HCT116 (cell line): ENCODE measurements around the gene ZNF227. TPM values are rescaled to one million over a fixed set of nuclear protein-coding genes. Genes with fewer than 3 reads are reported as not detected.
"Not testable (repeated sequence)": the region's sequence is repeated elsewhere in the genome, so short reads cannot be mapped to it uniquely, and the experiment has no call there.

Experiments
- ATAC-seq: fragments of 200-7000 bp; cut with Tn5 transposase; 2 replicates; pipeline ENCODE4 v1.9.1; 2020; ENCODE audit warnings: mild to moderate bottlenecking, moderate library complexity
- BruUV-seq: library from RNA; stranded (reverse); fragments of 400-500 nt; replicated peaks from 2 replicates; lab custom pipeline; 2021; lab: Mats Ljungman, UMichigan
- CTCF ChIA-PET: fragments of 300-600 bp; sonication (Branson Sonifier 250); formaldehyde crosslinking; loops from one replicate; lab custom pipeline; 2021; ENCODE audit warnings: antibody characterized with exemption; lab: Charles Lee
- POLR2A ChIA-PET: fragments of 300-600, 350-600 bp; sonication (Branson Sonifier 250); formaldehyde crosslinking; loops from one replicate; lab custom pipeline; 2021; ENCODE audit warnings: antibody characterized with exemption; lab: Charles Lee
- RAD21 ChIA-PET, 2 experiments: fragments of 300-600 bp; sonication (Branson Sonifier 250); formaldehyde crosslinking; loops; one replicate each; lab custom pipeline; 2023; ENCODE audit warnings: low total read pairs in 2 of 2; ENCODE audit not compliant: uncharacterized antibody in 2 of 2, unreplicated experiment in 2 of 2, low non-redundant PET in 1 of 2; lab: Charles Lee
- DNase-seq: peaks from one replicate; pipeline ENCODE4 v3.0.0-alpha.2; 2010; ENCODE audit warnings: low read depth, low spot score
- H2AFZ ChIP-seq: fragments of 200-600 bp; shearing (Covaris generic), sonication (generic); 2 replicates; pipeline ENCODE4 v1.6.1; 2017; ENCODE audit warnings: low read depth, mixed run types, mixed read lengths, antibody characterized with exemption, low read length; ENCODE audit not compliant: poor library complexity, severe bottlenecking
- H3K27ac ChIP-seq: 2 replicates; pipeline ENCODE4 v1.5.1; 2012; ENCODE audit warnings: low read depth, low read length
- H3K27me3 ChIP-seq: fragments of 200-600 bp; sonication (generic); 2 replicates; pipeline ENCODE4 v1.6.1; 2016; ENCODE audit warnings: mixed run types, low read length, mixed read lengths; ENCODE audit not compliant: insufficient read depth
- H3K36me3 ChIP-seq, 2 experiments: fragments of 200-500 bp in 1 of 2; fragments of 200-600 bp in 1 of 2; sonication (Bioruptor generic) in 1 of 2; sonication (generic) in 1 of 2; 2 replicates each; pipeline versions ENCODE4 v1.5.1 to v1.6.1; 2014 to 2016; ENCODE audit warnings: low read length in 2 of 2, inconsistent platforms in 1 of 2, mixed read lengths in 1 of 2, mixed run types in 1 of 2; ENCODE audit not compliant: insufficient read depth in 2 of 2, control insufficient read depth in 1 of 2
- H3K4me1 ChIP-seq, 2 experiments: fragments of 200-600 bp in 1 of 2; sonication (generic) in 1 of 2; 2 replicates each; pipeline versions ENCODE4 v1.5.1 to v1.6.1; 2012 to 2017; ENCODE audit warnings: low read length in 2 of 2, inconsistent platforms in 1 of 2, mild to moderate bottlenecking in 1 of 2, mixed read lengths in 1 of 2, mixed run types in 1 of 2, moderate library complexity in 1 of 2; ENCODE audit not compliant: insufficient read depth in 2 of 2, control insufficient read depth in 1 of 2
- H3K4me2 ChIP-seq: fragments of 200-600 bp; sonication (generic); 2 replicates; pipeline ENCODE4 v1.6.1; 2017; ENCODE audit warnings: mixed run types, low read length, mixed read lengths
- H3K4me3 ChIP-seq, 2 experiments: fragments of 200-600 bp in 1 of 2; sonication (generic) in 1 of 2; replicated peaks in 1 of 2; 2 replicates each; pipeline ENCODE4 v1.5.1; 2011 to 2016; ENCODE audit warnings: low read length in 2 of 2, control low read depth in 1 of 2, low read depth in 1 of 2, mild to moderate bottlenecking in 1 of 2, mixed read lengths in 1 of 2, mixed run types in 1 of 2
- H3K79me2 ChIP-seq: fragments of 200-600 bp; sonication (generic); 2 replicates; pipeline ENCODE4 v1.6.1; 2017; ENCODE audit warnings: mild to moderate bottlenecking, mixed run types, low read length, moderate library complexity, mixed read lengths; ENCODE audit not compliant: insufficient read depth
- H3K9ac ChIP-seq: fragments of 200-600 bp; sonication (generic); 2 replicates; pipeline ENCODE4 v1.6.1; 2016; ENCODE audit warnings: low read length, mixed read lengths
- H3K9me2 ChIP-seq: fragments of 200-600 bp; sonication (generic), shearing (Covaris generic); 2 replicates; pipeline ENCODE4 v1.6.1; 2017; ENCODE audit warnings: mixed run types, mild to moderate bottlenecking, moderate library complexity; ENCODE audit not compliant: insufficient read depth
- H3K9me3 ChIP-seq, 2 experiments: fragments of 200-500 bp in 1 of 2; fragments of 200-600 bp in 1 of 2; sonication (Bioruptor generic) in 1 of 2; sonication (generic) in 1 of 2; 2 replicates each; pipeline ENCODE4 v1.6.1; 2014 to 2017; ENCODE audit warnings: low read length in 2 of 2, mixed read lengths in 2 of 2, inconsistent platforms in 1 of 2, low read depth in 1 of 2, mild to moderate bottlenecking in 1 of 2, mixed run types in 1 of 2, moderate library complexity in 1 of 2; ENCODE audit not compliant: control insufficient read depth in 1 of 2, insufficient read depth in 1 of 2
- H4K20me1 ChIP-seq: fragments of 200-600 bp; sonication (generic), shearing (Covaris generic); 2 replicates; pipeline ENCODE4 v1.6.1; 2017; ENCODE audit warnings: mixed run types, mild to moderate bottlenecking, moderate library complexity; ENCODE audit not compliant: insufficient read depth
- ATF3 ChIP-seq: IDR thresholded peaks from 2 replicates; pipeline ENCODE4 v1.6.1; 2012
- CBX3 ChIP-seq: IDR thresholded peaks from 2 replicates; pipeline ENCODE4 v1.6.1; 2012; ENCODE audit warnings: low read depth
- CEBPB ChIP-seq: IDR thresholded peaks from 2 replicates; pipeline ENCODE4 v1.6.1; 2012; ENCODE audit warnings: low read depth
- ELF1 ChIP-seq: IDR thresholded peaks from 2 replicates; pipeline ENCODE4 v1.6.1; 2012; ENCODE audit warnings: low read depth, borderline replicate concordance
- EZH2 ChIP-seq: fragments of 200-600 bp; sonication (generic); IDR thresholded peaks from 2 replicates; pipeline ENCODE4 v1.6.1; 2017; ENCODE audit warnings: antibody characterized with exemption, mixed run types
- FOSL1 ChIP-seq: IDR thresholded peaks from 2 replicates; pipeline ENCODE4 v1.6.1; 2012; ENCODE audit warnings: low read depth
- JUND ChIP-seq: IDR thresholded peaks from 2 replicates; pipeline ENCODE4 v1.6.1; 2012
- POLR2A ChIP-seq: IDR thresholded peaks from 2 replicates; pipeline ENCODE4 v1.7.0; 2011; ENCODE audit warnings: borderline replicate concordance; ENCODE audit not compliant: insufficient read depth, insufficient read length; ENCODE audit errors: extremely low read depth
- REST ChIP-seq: IDR thresholded peaks from 2 replicates; pipeline ENCODE4 v1.6.1; 2012; ENCODE audit warnings: low read depth
- SIN3A ChIP-seq: IDR thresholded peaks from 2 replicates; pipeline ENCODE4 v1.6.1; 2012; ENCODE audit warnings: low read depth
- ZFX ChIP-seq: fragments of 450-650 bp; IDR thresholded peaks from 2 replicates; pipeline ENCODE4 v1.6.1; 2017
- intact Hi-C: fragments of 100-400 bp; cut with micrococcal nuclease; formaldehyde crosslinking; loops from 2 replicates; pipeline ENCODE4 v1.10.0; 2022
- total RNA-seq: library from RNA; stranded (reverse); gene quantifications from one replicate; pipeline ENCODE4 v1.2.1, GENCODE V29; 2021; ENCODE audit not compliant: unreplicated experiment
- TF ChIP-seq, protein P1 (sequence below), 3 experiments: fragments of 200-600 bp in 1 of 3; sonication (generic) in 1 of 3; IDR thresholded peaks in 2 of 3; conservative IDR thresholded peaks in 1 of 3; 2 replicates each; pipeline ENCODE4 v1.5.1; 2012 to 2017; ENCODE audit warnings: low read depth in 2 of 3, low read length in 2 of 3, antibody characterized with exemption in 1 of 3, borderline replicate concordance in 1 of 3, control low read depth in 1 of 3, mild to moderate bottlenecking in 1 of 3, mixed read lengths in 1 of 3, mixed run types in 1 of 3, moderate library complexity in 1 of 3; ENCODE audit not compliant: insufficient read depth in 1 of 3

The ZNF227 gene
- total RNA-seq, 1 experiment from 2014 or later = 14.4 TPM

DNA sequence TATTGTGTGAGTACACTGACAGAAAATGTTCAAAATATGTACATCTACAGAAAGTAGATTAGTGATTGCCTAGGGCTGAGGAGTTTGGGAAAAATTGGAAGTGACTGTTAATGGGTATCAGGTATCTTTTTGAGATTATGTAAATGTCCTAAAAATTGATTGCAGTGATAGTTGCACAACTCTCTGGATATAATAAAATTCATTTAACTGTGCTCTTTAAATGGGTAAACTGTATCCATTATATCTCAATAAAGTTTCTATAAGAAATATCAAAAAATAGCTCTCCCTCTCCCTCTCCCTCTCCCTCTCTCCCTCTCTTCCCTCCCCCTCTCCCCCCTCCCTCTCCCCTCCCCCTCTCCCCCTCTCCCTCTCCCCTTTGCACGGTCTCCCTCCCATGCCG is 9.4 kb upstream of the ZNF227 start:
- no peak overlapping the region for H3K27ac ChIP-seq
- H2AFZ ChIP-seq = no peak overlapping the region
- no peaks in the 10 kb centered on the region for H3K36me3 ChIP-seq
- H3K4me3 ChIP-seq = no peak overlapping the region
- H3K79me2 ChIP-seq = no peaks in the 10 kb centered on the region
- CTCF ChIA-PET = no interaction called here
- ATAC-seq = no peak
- no peaks in the 10 kb centered on the region for H3K27me3 ChIP-seq
- intact Hi-C loops = loop anchor here (5.0 kb wide), 1 partner anchor 36 kb away; the partner anchor contains the start of gene ZNF226
- TF ChIP-seq ATF3 = no peak
- no peak for TF ChIP-seq FOSL1
- no peak for TF ChIP-seq ZFX
- TF ChIP-seq EZH2 = no peak
- no peak for TF ChIP-seq SIN3A
- TF ChIP-seq JUND = no peak
- no peak for TF ChIP-seq CBX3
- no peak for TF ChIP-seq CEBPB
- no peak for TF ChIP-seq POLR2A
- TF ChIP-seq REST = no peak
- TF ChIP-seq ELF1 = no peak
- TF ChIP-seq, protein P1, sequence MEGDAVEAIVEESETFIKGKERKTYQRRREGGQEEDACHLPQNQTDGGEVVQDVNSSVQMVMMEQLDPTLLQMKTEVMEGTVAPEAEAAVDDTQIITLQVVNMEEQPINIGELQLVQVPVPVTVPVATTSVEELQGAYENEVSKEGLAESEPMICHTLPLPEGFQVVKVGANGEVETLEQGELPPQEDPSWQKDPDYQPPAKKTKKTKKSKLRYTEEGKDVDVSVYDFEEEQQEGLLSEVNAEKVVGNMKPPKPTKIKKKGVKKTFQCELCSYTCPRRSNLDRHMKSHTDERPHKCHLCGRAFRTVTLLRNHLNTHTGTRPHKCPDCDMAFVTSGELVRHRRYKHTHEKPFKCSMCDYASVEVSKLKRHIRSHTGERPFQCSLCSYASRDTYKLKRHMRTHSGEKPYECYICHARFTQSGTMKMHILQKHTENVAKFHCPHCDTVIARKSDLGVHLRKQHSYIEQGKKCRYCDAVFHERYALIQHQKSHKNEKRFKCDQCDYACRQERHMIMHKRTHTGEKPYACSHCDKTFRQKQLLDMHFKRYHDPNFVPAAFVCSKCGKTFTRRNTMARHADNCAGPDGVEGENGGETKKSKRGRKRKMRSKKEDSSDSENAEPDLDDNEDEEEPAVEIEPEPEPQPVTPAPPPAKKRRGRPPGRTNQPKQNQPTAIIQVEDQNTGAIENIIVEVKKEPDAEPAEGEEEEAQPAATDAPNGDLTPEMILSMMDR (IDR thresholded peaks at IDR 0.05 in 2 of 3, conservative IDR thresholded peaks at IDR 0.05 in 1 of 3; ENCODE audit: borderline replicate concordance in 1 of 3, insufficient read depth in 1 of 3, low read depth in 2 of 3, low read length in 2 of 3) = no peak
- no peaks in the 10 kb centered on the region for H3K9me2 ChIP-seq
- RAD21 ChIA-PET = no interaction called here
- H3K4me2 ChIP-seq = no peak overlapping the region
- no peak overlapping the region for H3K9ac ChIP-seq
- no peak for DNase-seq
- H3K9me3 ChIP-seq = 0 out of 4 replicates have a peak, but pooled peaks cover 0 to 3% of the 10 kb centered on the region in 2 experiments
- POLR2A ChIA-PET = no interaction called here
- peaks cover 0 to 3% of the 10 kb centered on the region in 2 experiments; a peak in 1 of 4 replicates for H3K4me1 ChIP-seq
- BruUV-seq = no TSS peak
- no peaks in the 10 kb centered on the region for H4K20me1 ChIP-seq

DNA sequence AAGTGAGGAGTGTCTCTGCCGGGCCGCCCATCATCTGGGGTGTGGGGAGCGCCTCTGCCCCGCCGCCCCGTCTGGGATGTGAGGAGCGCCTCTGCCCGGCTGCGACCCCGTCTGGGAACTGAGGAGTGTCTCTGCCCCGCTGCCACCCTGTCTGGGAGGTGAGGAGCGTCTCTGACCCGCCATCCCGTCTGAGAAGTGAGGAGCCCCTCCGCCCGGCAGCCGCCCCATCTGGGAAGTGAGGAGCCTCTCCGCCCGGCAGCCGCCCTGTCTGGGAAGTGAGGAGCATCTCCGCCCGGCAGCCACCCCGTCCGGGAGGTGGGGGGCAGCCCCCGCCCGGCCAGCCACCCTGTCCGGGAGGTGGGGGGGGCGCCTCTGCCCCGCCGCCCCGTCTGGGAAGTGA is 8.5 kb upstream of the ZNF227 start:
- intact Hi-C loops = loop anchor here (5.0 kb wide), 1 partner anchor 37 kb away; the partner anchor contains the start of gene ZNF226
- CTCF ChIA-PET, H3K9ac ChIP-seq, H4K20me1 ChIP-seq, BruUV-seq, DNase-seq, H3K27me3 ChIP-seq, POLR2A ChIA-PET, H3K36me3 ChIP-seq, H3K79me2 ChIP-seq, ATAC-seq, H3K4me3 ChIP-seq, H3K9me3 ChIP-seq, RAD21 ChIA-PET, H3K27ac ChIP-seq, H2AFZ ChIP-seq, H3K9me2 ChIP-seq, H3K4me1 ChIP-seq, H3K4me2 ChIP-seq: not testable (repeated sequence)
